Spleen (tissue), 13 donors: Measurements from ENCODE around the gene DPP7. TPM values are rescaled to one million over a fixed set of nuclear protein-coding genes. Genes with fewer than 3 reads are reported as not detected.
A peak's percentile ranks its signal among the peaks of the same experiment; 100 is the strongest.

Source experiments
- DNase-seq: peaks from one replicate; pipeline ENCODE4 v3.0.0-alpha.2; 2020
- H3K27ac ChIP-seq, 8 donors: fragments of 200-600 bp; sonication (generic) in 7 of 8; 1 replicate in 4 of 8; 2 replicates in 4 of 8; pipeline versions ENCODE4 v1.5.0 to v1.8.0; 2016 to 2021; ENCODE audit warnings: inconsistent platforms in 4 of 8, mild to moderate bottlenecking in 4 of 8, moderate library complexity in 1 of 8
- H3K27me3 ChIP-seq, 7 donors: fragments of 200-600 bp; sonication (generic) in 6 of 7; replicated peaks in 1 of 7; 1 replicate in 4 of 7; 2 replicates in 3 of 7; pipeline versions ENCODE4 v1.5.0 to v1.8.0; 2016 to 2021; ENCODE audit warnings: inconsistent platforms in 3 of 7, mild to moderate bottlenecking in 1 of 7
- H3K36me3 ChIP-seq, 6 donors: fragments of 200-600 bp; sonication (generic) in 5 of 6; 1 replicate in 4 of 6; 2 replicates in 2 of 6; pipeline versions ENCODE4 v1.5.0 to v1.8.0; 2016 to 2021; ENCODE audit warnings: inconsistent platforms in 2 of 6
- H3K4me1 ChIP-seq, 6 donors: fragments of 200-600 bp; sonication (generic) in 5 of 6; 1 replicate in 3 of 6; 2 replicates in 3 of 6; pipeline versions ENCODE4 v1.5.0 to v1.8.0; 2016 to 2021; ENCODE audit warnings: inconsistent platforms in 3 of 6
- H3K4me3 ChIP-seq, 8 donors: fragments of 200-600 bp; sonication (generic) in 7 of 8; 1 replicate in 4 of 8; 2 replicates in 4 of 8; pipeline versions ENCODE4 v1.5.0 to v1.8.0; 2016 to 2021; ENCODE audit warnings: inconsistent platforms in 4 of 8, mild to moderate bottlenecking in 4 of 8, moderate library complexity in 2 of 8
- H3K9me3 ChIP-seq, 8 donors: fragments of 200-600 bp; sonication (generic) in 7 of 8; 1 replicate in 4 of 8; 2 replicates in 4 of 8; pipeline versions ENCODE4 v1.5.0 to v1.8.0; 2016 to 2021; ENCODE audit warnings: inconsistent platforms in 4 of 8
- POLR2A ChIP-seq, 3 donors: fragments of 450-650 bp; IDR thresholded peaks; one replicate each; pipeline ENCODE4 v1.5.1; 2017; ENCODE audit warnings: antibody characterized with exemption in 3 of 3, mild to moderate bottlenecking in 1 of 3
- POLR2AphosphoS5 ChIP-seq, 3 donors: sonication (generic); formaldehyde crosslinking; IDR thresholded peaks; one replicate each; pipeline ENCODE4 v1.5.1; 2017; ENCODE audit warnings: antibody characterized with exemption in 3 of 3
- WGBS, 5 donors: extraction: QIAGEN DNeasy Blood & Tissue Kit in 3 of 5; methylation state at CpG; one replicate each; pipeline versions ENCODE4 v1.1.5 to v1.1.7; 2013 to 2018; 5-methylcytosine and 5-hydroxymethylcytosine counted together
- intact Hi-C: fragments of 100-400 bp; cut with DNase I; formaldehyde crosslinking; loops from one replicate; pipeline ENCODE4 v1.15.0; 2023; ENCODE audit warnings: low total_unique reads
- long read RNA-seq, 2 donors: transcript quantifications; one replicate each; lab custom pipeline, GENCODE V29; 2026
- polyA plus RNA-seq, 3 donors: library from polyadenylated mRNA; stranded (reverse); fragments of 200-250 nt; gene quantifications; one replicate each; pipeline ENCODE4 v1.2.1, GENCODE V29; 2013
- total RNA-seq, 7 donors: library from RNA; depleted of rRNA in 3 of 7; stranded (reverse); fragments of >200 nt in 3 of 7; fragmentation: NEBNext Ultra II Directional in 4 of 7; extraction: Animal tissue kit (Norgen Biotek cat#: 25700) in 4 of 7; gene quantifications; one replicate each; pipeline versions ENCODE4 v1.1.0 to v1.2.1, GENCODE V29; 2016 to 2021
- TF ChIP-seq, protein P1 (sequence below), 11 experiments: fragments of 200-600 bp in 7 of 11; fragments of 450-650 bp in 4 of 11; sonication (generic) in 4 of 11; IDR thresholded peaks in 8 of 11; conservative IDR thresholded peaks in 3 of 11; 1 replicate in 7 of 11; 2 replicates in 4 of 11; pipeline versions ENCODE4 v1.4.0 to v1.8.0; 2016 to 2021; ENCODE audit warnings: antibody characterized with exemption in 11 of 11, inconsistent platforms in 4 of 11, mild to moderate bottlenecking in 1 of 11
- donor health status: healthy with polysubstance abuse.
- donor health status: DM: no; HTN: no; CAD: no; lungs with moderate emphysema.
- donor health status: DM: no; HTN: no; CAD: no.
- donor health status: Bipolar disorder and iron deficiency.
- donor health status: healthy.
- donor health status: DM: no; HTN: no; CAD: no.
- donor health status: DM: yes; HTN: yes; CAD: no.

DPP7 gene
- total RNA-seq = 100 to 1,000 TPM; 105 to 250 (median 166) TPM
- polyA plus RNA-seq = 100 to 1,000 TPM; 342 to 536 (median 501) TPM
- long read RNA-seq, donor 1, transcript DPP7-201 (13 exons, 1,590 nt) = major isoform, 8 of 8 reads
- long read RNA-seq, donor 1, partial matches to known transcripts = 0 of 8 reads
- long read RNA-seq, donor 1, other reads (novel, unspliced or antisense) = 0 of 8 reads
- long read RNA-seq, donor 2, transcript DPP7-201 (13 exons, 1,590 nt) = major isoform, 12 of 13 reads
- long read RNA-seq, donor 2, partial matches to known transcripts = 0 of 13 reads
- long read RNA-seq, donor 2, other reads (novel, unspliced or antisense) = 0 of 13 reads

GRCh38 chr9:137114613-137115393 is at the start of gene DPP7:
TSS of gene DPP7 (minus strand) at chr9:137114733. CDS start at chr9:137114713, 20 bp downstream.
- no peaks in the 10 kb centered on the region for H3K9me3 ChIP-seq
- H3K4me3 ChIP-seq = peak within 1 kb of the TSS; percentile 64 to 94 (median 74)
- H3K27me3 ChIP-seq = no peaks in the 10 kb centered on the region
- peaks cover 8 to 43% (median 22%) of the 10 kb centered on the region in 6 donors for H3K4me1 ChIP-seq
- intact Hi-C loops = loop anchor here (5.0 kb wide), 1 partner anchor 107 kb away; the partner anchor contains the start of gene RNF208
- TF ChIP-seq, protein P1, sequence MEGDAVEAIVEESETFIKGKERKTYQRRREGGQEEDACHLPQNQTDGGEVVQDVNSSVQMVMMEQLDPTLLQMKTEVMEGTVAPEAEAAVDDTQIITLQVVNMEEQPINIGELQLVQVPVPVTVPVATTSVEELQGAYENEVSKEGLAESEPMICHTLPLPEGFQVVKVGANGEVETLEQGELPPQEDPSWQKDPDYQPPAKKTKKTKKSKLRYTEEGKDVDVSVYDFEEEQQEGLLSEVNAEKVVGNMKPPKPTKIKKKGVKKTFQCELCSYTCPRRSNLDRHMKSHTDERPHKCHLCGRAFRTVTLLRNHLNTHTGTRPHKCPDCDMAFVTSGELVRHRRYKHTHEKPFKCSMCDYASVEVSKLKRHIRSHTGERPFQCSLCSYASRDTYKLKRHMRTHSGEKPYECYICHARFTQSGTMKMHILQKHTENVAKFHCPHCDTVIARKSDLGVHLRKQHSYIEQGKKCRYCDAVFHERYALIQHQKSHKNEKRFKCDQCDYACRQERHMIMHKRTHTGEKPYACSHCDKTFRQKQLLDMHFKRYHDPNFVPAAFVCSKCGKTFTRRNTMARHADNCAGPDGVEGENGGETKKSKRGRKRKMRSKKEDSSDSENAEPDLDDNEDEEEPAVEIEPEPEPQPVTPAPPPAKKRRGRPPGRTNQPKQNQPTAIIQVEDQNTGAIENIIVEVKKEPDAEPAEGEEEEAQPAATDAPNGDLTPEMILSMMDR (IDR thresholded peaks at IDR 0.05 in 8 of 11, conservative IDR thresholded peaks at IDR 0.05 in 3 of 11) = peak in 1 of 11 experiments; percentile 9
- TF ChIP-seq POLR2A (IDR thresholded peaks at IDR 0.05) = no peak
- peak; percentile 77 to 78 (median 77) for TF ChIP-seq POLR2AphosphoS5 (IDR thresholded peaks at IDR 0.05)
- peaks cover 0 to 37% (median 30%) of the 10 kb centered on the region in 6 donors for H3K36me3 ChIP-seq
- 3 to 12% (median 8%) methylated on average over 13 to 70 of the region's 70 CpGs for WGBS, 5 donors
- peak within 1 kb of the TSS in 6 of 8 donors; percentile 43 to 81 (median 74) for H3K27ac ChIP-seq
- DNase-seq = peak; percentile 96

DNA sequence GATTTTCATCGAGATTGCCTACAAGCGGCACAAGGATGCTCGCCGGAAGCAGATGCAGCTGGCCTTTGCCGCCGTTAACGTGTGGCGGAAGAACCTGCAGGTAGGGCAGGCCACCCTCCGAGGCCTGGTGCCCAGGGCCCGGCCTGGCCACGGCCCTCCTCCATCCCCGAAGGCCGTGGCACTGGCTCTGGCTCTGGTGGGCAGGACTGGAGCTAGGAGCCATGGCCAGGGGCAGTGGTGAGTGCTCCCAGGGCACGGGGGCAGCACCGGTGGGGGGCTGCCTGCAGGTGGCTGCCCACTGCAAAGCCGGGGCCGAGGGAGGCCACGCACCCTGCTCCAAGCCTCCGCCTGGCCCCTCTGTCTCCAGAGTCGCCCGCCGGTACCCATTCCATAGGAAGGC is 49.3 kb upstream of the DPP7 start:
- Histone ChIP-seq H3K27ac (no peak overlapping the region), H3K9me3 (no peaks in the 10 kb centered on the region), H3K4me1 (peaks cover 8 to 53% (median 38%) of the 10 kb centered on the region in 6 donors), H3K27me3 (peaks cover 17 to 100% (median 100%) of the 10 kb centered on the region in 7 donors), H3K4me3 (no peak overlapping the region), H3K36me3 (no peaks in the 10 kb centered on the region)
- DNase-seq = no peak
- TF ChIP-seq POLR2A (IDR thresholded peaks at IDR 0.05) (no peak), POLR2AphosphoS5 (IDR thresholded peaks at IDR 0.05) (no peak)
- TF ChIP-seq, protein P1 (IDR thresholded peaks at IDR 0.05 in 8 of 11, conservative IDR thresholded peaks at IDR 0.05 in 3 of 11) = no peak
- intact Hi-C loops = no loop called here
- 68 to 95% (median 83%) methylated on average over 9 to 22 of the region's 22 CpGs for WGBS, 5 donors

DNA sequence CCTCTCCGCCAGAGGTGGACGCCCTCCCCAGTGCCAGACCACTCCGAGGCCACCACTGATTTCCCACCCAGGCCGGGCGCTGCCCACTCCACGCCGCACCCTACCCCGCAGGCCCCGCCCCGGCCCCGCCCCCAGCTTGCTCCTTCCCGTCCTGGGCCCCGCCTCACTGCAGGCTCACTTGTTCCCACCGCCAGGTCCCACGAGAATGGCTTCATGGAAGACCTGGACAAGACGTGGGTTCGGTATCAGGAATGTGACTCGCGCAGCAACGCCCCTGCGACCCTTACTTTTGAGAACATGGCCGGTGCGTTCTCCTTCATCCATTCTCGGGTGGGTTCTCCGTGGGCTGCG is 48.8 kb upstream of the DPP7 start:
- TF ChIP-seq, protein P1 (IDR thresholded peaks at IDR 0.05 in 8 of 11, conservative IDR thresholded peaks at IDR 0.05 in 3 of 11) = no peak
- TF ChIP-seq POLR2A (IDR thresholded peaks at IDR 0.05) (no peak), POLR2AphosphoS5 (IDR thresholded peaks at IDR 0.05) (no peak)
- intact Hi-C loops = no loop called here
- no peak for DNase-seq
- 11 to 44% (median 37%) methylated on average over 7 to 26 of the region's 26 CpGs for WGBS, 5 donors
- H3K27ac ChIP-seq = no peak overlapping the region
- H3K27me3 ChIP-seq = peaks cover 18 to 100% (median 100%) of the 10 kb centered on the region in 7 donors
- peaks cover 5 to 53% (median 35%) of the 10 kb centered on the region in 6 donors for H3K4me1 ChIP-seq
- H3K36me3 ChIP-seq = no peaks in the 10 kb centered on the region
- peak overlapping the region in 5 of 8 donors; percentile 8 to 59 (median 18) for H3K4me3 ChIP-seq
- no peaks in the 10 kb centered on the region for H3K9me3 ChIP-seq
